ENCODE results near the gene SPG11. TPM values are rescaled to one million over a fixed set of nuclear protein-coding genes. Genes with fewer than 3 reads are reported as not detected.
"Not testable (repeated sequence)": the region's sequence is repeated elsewhere in the genome, so short reads cannot be mapped to it uniquely, and the experiment has no call there.

SPG11 gene
- total and polyA plus RNA-seq, 7 donors, result 12.9 to 88.1 (median 56.7) TPM

DNA sequence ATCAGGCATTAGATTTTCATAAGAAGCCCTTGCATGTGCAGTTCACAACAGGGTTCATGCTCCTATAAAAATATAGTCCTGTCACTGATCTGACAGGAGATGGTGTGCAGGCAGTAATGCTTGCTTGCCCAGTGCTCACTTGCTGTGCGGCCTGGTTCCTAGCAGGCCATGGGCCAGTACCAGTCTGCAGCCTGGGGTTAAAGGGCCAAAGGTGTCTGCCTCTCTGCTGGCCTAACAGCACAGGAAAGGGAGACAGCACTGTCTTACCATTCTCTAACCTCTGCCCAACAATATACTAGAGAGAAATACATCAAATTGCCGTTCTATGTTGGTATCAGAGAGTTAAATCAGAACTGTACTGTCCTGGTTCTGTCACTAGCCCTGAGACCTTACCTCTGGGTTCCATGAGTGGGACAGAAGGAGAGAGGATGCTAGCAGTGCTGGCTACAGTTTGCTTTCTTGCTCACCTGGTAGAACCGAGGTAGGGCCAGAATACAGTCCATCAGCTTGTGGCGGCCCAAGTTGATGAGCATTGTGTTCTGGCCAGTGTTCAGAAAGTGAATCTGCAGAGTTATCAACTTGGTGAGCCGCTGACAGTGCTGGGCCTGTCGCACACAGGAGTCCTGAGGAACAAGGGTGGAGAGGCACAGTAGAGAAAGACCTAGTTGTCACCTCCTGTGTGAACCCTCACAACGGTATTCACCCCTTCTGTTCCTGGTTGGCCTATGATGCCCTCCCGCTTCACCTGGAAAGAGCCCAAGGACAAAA, 97.9 kb downstream of the SPG11 start:
- WGBS, 2 donors, result 96 to 98% methylated on average over 8 of the region's 8 CpGs
- no peak overlapping the region for H3K4me3 ChIP-seq
- no peak overlapping the region for H3K27ac ChIP-seq
- intact Hi-C loops (cut with DNase I), result no loop called here
- H3K9me3 ChIP-seq, result no peaks in the 10 kb centered on the region
- H3K4me1 ChIP-seq, result no peaks in the 10 kb centered on the region
- TF ChIP-seq POLR2AphosphoS5 (IDR thresholded peaks at IDR 0.05), result no peak
- no peak for TF ChIP-seq POLR2A (IDR thresholded peaks at IDR 0.05)
- TF ChIP-seq, protein P1, sequence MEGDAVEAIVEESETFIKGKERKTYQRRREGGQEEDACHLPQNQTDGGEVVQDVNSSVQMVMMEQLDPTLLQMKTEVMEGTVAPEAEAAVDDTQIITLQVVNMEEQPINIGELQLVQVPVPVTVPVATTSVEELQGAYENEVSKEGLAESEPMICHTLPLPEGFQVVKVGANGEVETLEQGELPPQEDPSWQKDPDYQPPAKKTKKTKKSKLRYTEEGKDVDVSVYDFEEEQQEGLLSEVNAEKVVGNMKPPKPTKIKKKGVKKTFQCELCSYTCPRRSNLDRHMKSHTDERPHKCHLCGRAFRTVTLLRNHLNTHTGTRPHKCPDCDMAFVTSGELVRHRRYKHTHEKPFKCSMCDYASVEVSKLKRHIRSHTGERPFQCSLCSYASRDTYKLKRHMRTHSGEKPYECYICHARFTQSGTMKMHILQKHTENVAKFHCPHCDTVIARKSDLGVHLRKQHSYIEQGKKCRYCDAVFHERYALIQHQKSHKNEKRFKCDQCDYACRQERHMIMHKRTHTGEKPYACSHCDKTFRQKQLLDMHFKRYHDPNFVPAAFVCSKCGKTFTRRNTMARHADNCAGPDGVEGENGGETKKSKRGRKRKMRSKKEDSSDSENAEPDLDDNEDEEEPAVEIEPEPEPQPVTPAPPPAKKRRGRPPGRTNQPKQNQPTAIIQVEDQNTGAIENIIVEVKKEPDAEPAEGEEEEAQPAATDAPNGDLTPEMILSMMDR (IDR thresholded peaks at IDR 0.05), result no peak
- no peak for TF ChIP-seq EP300 (IDR thresholded peaks at IDR 0.05)
- no peak for DNase-seq
- no peaks in the 10 kb centered on the region for H3K27me3 ChIP-seq
- H3K36me3 ChIP-seq, result peaks cover 12 to 100% (median 45%) of the 10 kb centered on the region in 4 donors

GRCh38 chr15:44560926-44561325, 102.5 kb downstream of the SPG11 start:
- H3K4me3 ChIP-seq; H3K4me1 ChIP-seq; H3K27me3 ChIP-seq; H3K27ac ChIP-seq; H3K9me3 ChIP-seq; intact Hi-C loops (cut with DNase I); DNase-seq: not testable (repeated sequence)
- peaks cover 26 to 100% (median 58%) of the 10 kb centered on the region in 4 donors for H3K36me3 ChIP-seq

DNA sequence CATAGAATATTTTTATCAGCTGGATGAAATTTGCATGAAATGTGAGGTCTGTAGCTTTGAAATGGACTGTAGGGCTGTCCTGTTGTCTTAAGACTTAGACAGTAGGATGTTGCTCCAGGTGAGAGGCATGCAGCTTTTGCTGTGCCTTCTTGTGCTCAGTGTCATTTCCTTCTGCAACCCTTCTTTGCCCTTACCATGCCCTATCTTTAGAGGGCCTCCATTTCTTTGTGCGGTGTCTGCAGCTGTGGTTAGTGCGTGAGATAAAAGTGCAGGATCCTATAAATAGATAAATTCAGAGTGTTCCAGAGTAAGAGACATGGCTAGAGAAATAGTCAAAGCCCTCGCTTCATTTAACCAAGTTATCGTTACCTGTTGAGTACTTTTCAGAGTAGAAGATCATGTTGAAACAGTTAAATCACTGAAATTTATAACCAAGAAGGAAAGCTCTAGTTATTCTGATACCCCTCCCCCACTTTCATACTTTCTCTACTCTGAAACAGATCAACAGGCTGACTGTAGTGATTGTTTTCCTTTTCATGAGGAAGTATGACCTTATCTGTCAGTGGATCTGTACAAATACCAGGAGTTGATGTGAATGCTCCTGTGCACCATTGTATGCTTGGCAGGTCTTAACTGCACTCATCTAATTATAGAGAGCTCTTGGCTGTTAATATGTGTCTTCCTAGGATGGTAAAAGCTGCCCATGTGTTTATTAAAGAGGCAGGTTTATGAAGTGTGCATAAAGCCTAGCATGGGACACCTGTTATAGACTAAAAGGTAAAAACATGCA, 108.3 kb downstream of the SPG11 start:
- DNase-seq, result no peak
- Histone ChIP-seq H3K4me3 (no peak overlapping the region), H3K27ac (no peak overlapping the region), H3K9me3 (no peaks in the 10 kb centered on the region), H3K36me3 (peaks cover 16 to 96% (median 50%) of the 10 kb centered on the region in 4 donors), H3K4me1 (peaks cover 0 to 7% (median 0%) of the 10 kb centered on the region in 4 donors), H3K27me3 (no peaks in the 10 kb centered on the region)
- no peak for TF ChIP-seq EP300 (IDR thresholded peaks at IDR 0.05)
- TF ChIP-seq POLR2A (IDR thresholded peaks at IDR 0.05), result no peak
- no peak for TF ChIP-seq POLR2AphosphoS5 (IDR thresholded peaks at IDR 0.05)
- TF ChIP-seq, protein P1 (IDR thresholded peaks at IDR 0.05), result no peak
- intact Hi-C loops (cut with DNase I), result no loop called here
- 82 to 92% methylated on average over 4 of the region's 4 CpGs for WGBS, 2 donors

GRCh38 chr15:44550734-44551133, 112.7 kb downstream of the SPG11 start:
- peaks cover 0 to 16% (median 14%) of the 10 kb centered on the region in 4 donors for H3K4me1 ChIP-seq
- intact Hi-C loops (cut with DNase I), result no loop called here
- no peak for DNase-seq
- no peak for TF ChIP-seq POLR2AphosphoS5 (IDR thresholded peaks at IDR 0.05)
- no peak for TF ChIP-seq POLR2A (IDR thresholded peaks at IDR 0.05)
- no peak for TF ChIP-seq EP300 (IDR thresholded peaks at IDR 0.05)
- TF ChIP-seq, protein P1 (IDR thresholded peaks at IDR 0.05), result no peak
- no peak overlapping the region for H3K4me3 ChIP-seq
- no peaks in the 10 kb centered on the region for H3K9me3 ChIP-seq
- H3K36me3 ChIP-seq, result peaks cover 0 to 52% (median 25%) of the 10 kb centered on the region in 4 donors
- 90 to 96% methylated on average over 4 of the region's 4 CpGs for WGBS, 2 donors
- H3K27ac ChIP-seq, result no peak overlapping the region
- H3K27me3 ChIP-seq, result no peaks in the 10 kb centered on the region

- intact Hi-C loops (cut with DNase I), result no loop called here
- no peak for DNase-seq
- peaks cover 0 to 47% (median 23%) of the 10 kb centered on the region in 4 donors for H3K36me3 ChIP-seq
- H3K27me3 ChIP-seq, result no peaks in the 10 kb centered on the region
- no peak overlapping the region for H3K4me3 ChIP-seq
- peaks cover 0 to 16% (median 16%) of the 10 kb centered on the region in 4 donors for H3K4me1 ChIP-seq
- H3K27ac ChIP-seq, result no peak overlapping the region
- WGBS, 2 donors, result 39 to 46% methylated on average over 3 of the region's 3 CpGs
- H3K9me3 ChIP-seq, result no peaks in the 10 kb centered on the region
- TF ChIP-seq, protein P1 (IDR thresholded peaks at IDR 0.05), result no peak
- TF ChIP-seq POLR2A (IDR thresholded peaks at IDR 0.05), result no peak
- no peak for TF ChIP-seq EP300 (IDR thresholded peaks at IDR 0.05)
- TF ChIP-seq POLR2AphosphoS5 (IDR thresholded peaks at IDR 0.05), result no peak
Observed at GRCh38 chr15:44550256-44550655, 113.2 kb downstream of the SPG11 start.

- H3K9me3 ChIP-seq; H3K27ac ChIP-seq; intact Hi-C loops (cut with DNase I); H3K4me3 ChIP-seq; DNase-seq; H3K27me3 ChIP-seq: not testable (repeated sequence)
- 97 to 99% methylated on average over 9 of the region's 9 CpGs for WGBS, 2 donors
- peaks cover 0 to 25% (median 22%) of the 10 kb centered on the region in 4 donors for H3K4me1 ChIP-seq
- H3K36me3 ChIP-seq, result peaks cover 0 to 36% (median 19%) of the 10 kb centered on the region in 4 donors
Observed at GRCh38 chr15:44549152-44549551, 114.3 kb downstream of the SPG11 start.
